ENCODE measurements around the gene MYLIP.

DNA sequence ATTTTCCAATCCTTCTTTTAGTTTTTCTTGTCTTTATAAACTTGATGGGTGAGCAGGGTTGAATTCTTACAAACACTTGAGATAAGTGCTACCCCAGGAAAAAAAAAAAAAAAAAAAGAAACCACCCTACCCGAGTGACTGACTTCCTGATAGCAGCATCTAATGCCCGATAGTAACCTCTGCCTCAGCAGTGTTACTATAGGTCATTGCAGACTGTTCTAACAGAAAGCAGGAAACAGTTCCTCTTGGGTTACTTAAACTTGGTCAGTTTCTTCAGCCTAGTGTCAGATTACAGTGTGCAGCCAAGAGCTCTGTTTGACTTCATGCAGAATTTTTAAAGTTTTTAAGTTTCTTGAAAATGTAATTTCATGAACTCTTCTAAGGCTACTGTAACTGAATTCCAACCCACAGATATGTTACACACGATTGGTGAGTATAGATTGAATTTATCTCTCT lies 2.1 kb downstream of the MYLIP start:
- TF ChIP-seq, protein P1, sequence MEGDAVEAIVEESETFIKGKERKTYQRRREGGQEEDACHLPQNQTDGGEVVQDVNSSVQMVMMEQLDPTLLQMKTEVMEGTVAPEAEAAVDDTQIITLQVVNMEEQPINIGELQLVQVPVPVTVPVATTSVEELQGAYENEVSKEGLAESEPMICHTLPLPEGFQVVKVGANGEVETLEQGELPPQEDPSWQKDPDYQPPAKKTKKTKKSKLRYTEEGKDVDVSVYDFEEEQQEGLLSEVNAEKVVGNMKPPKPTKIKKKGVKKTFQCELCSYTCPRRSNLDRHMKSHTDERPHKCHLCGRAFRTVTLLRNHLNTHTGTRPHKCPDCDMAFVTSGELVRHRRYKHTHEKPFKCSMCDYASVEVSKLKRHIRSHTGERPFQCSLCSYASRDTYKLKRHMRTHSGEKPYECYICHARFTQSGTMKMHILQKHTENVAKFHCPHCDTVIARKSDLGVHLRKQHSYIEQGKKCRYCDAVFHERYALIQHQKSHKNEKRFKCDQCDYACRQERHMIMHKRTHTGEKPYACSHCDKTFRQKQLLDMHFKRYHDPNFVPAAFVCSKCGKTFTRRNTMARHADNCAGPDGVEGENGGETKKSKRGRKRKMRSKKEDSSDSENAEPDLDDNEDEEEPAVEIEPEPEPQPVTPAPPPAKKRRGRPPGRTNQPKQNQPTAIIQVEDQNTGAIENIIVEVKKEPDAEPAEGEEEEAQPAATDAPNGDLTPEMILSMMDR (IDR thresholded peaks at IDR 0.05; ENCODE audit: insufficient read depth, low read length, poor library complexity, severe bottlenecking), result no peak
- no peak for TF ChIP-seq EZH2phosphoT487 (conservative IDR thresholded peaks at IDR 0.05; ENCODE audit: low read length)
